SU-DHL-6 (cell line): ENCODE results near the gene ALDH3A1.

ENCODE experiments used
- EZH2phosphoT487 ChIP-seq: fragments of 200-600 bp; sonication (generic), shearing (Covaris generic); conservative IDR thresholded peaks from 2 replicates; pipeline ENCODE4 v1.6.1; 2018; ENCODE audit warnings: mild to moderate bottlenecking, antibody characterized with exemption, low read length, moderate library complexity, mixed read lengths
- TF ChIP-seq, protein P1 (sequence below): fragments of 200-600 bp; sonication (generic); IDR thresholded peaks from one replicate; pipeline ENCODE4 v1.5.1; 2017; ENCODE audit warnings: antibody characterized with exemption, mild to moderate bottlenecking, low read length, moderate library complexity; ENCODE audit not compliant: insufficient read depth, poor library complexity, severe bottlenecking

DNA sequence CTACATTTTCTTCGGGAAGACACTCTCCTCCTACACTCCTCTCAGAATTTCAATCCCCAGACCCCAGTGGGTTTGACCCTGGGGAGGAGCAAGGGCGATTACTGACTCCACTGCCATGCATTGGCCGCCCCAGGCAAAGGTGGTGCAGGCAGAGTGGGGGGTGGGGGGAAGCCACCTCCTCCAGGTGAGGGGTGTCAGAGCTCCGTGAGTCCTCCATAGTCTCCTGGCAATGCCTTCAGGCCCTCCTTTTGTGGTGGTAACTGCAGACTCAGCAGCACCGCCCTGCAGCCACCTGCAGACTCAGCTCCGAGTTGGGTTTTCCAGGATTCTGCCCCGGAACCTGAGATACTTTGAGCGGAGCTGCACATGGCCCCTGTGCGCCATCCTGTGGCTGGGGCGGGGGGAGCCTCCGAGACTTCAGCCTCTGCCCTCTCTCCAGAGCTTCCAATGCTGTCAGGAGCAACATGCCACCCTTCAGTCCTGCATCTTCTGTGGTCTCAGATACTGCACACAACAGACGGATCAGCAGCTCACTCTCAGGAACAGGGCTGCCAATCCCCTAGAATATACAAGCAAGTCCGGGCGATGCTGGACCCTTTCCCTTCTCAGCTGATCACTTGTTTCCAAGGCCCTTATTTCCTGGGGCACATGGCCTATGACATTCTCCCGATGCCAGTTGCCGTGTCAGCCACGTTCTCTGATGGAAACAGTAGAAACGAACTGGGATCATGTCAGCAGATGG is 29.3 kb downstream of the ALDH3A1 start:
- TF ChIP-seq, protein P1, sequence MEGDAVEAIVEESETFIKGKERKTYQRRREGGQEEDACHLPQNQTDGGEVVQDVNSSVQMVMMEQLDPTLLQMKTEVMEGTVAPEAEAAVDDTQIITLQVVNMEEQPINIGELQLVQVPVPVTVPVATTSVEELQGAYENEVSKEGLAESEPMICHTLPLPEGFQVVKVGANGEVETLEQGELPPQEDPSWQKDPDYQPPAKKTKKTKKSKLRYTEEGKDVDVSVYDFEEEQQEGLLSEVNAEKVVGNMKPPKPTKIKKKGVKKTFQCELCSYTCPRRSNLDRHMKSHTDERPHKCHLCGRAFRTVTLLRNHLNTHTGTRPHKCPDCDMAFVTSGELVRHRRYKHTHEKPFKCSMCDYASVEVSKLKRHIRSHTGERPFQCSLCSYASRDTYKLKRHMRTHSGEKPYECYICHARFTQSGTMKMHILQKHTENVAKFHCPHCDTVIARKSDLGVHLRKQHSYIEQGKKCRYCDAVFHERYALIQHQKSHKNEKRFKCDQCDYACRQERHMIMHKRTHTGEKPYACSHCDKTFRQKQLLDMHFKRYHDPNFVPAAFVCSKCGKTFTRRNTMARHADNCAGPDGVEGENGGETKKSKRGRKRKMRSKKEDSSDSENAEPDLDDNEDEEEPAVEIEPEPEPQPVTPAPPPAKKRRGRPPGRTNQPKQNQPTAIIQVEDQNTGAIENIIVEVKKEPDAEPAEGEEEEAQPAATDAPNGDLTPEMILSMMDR = no peak
- no peak for TF ChIP-seq EZH2phosphoT487
